PC-3 (cell line): ENCODE data around the gene FRMD5. TPM values are rescaled to one million over a fixed set of nuclear protein-coding genes. Genes with fewer than 3 reads are reported as not detected.

Source experiments
- ATAC-seq: fragments of 200-7000 bp; cut with Tn5 transposase; 2 replicates; pipeline ENCODE4 v1.9.1; 2020; ENCODE audit warnings: mild to moderate bottlenecking, moderate library complexity
- BruUV-seq: library from RNA; stranded (reverse); fragments of 400-500 nt; replicated peaks from 2 replicates; lab custom pipeline; 2021; lab: Mats Ljungman, UMichigan
- CTCF ChIA-PET: fragments of 300-600 bp; sonication (Branson Sonifier 250); formaldehyde crosslinking; loops from one replicate; lab custom pipeline; 2022; ENCODE audit warnings: antibody characterized with exemption; lab: Charles Lee
- POLR2A ChIA-PET: fragments of 300-600 bp; sonication (Branson Sonifier 250); formaldehyde crosslinking; loops from one replicate; lab custom pipeline; 2022; ENCODE audit warnings: antibody characterized with exemption; ENCODE audit not compliant: unreplicated experiment; lab: Charles Lee
- DNase-seq: peaks from one replicate; pipeline ENCODE4 v3.0.0-alpha.2; 2015
- H2AFZ ChIP-seq: fragments of 300-600 bp; sonication (generic); 2 replicates; pipeline ENCODE4 v1.6.0; 2016; ENCODE audit warnings: antibody characterized with exemption, low read length
- H3F3A ChIP-seq: fragments of 300-600 bp; sonication (generic); one replicate; pipeline ENCODE4 v1.6.0; 2017; ENCODE audit warnings: antibody characterized with exemption, low read length, control low read depth, mild to moderate bottlenecking; ENCODE audit not compliant: unreplicated experiment
- H3K27ac ChIP-seq: fragments of 300-600 bp; sonication (generic); 2 replicates; pipeline ENCODE4 v1.5.1; 2016; ENCODE audit warnings: mild to moderate bottlenecking, low read length
- H3K27me3 ChIP-seq: fragments of 300-600 bp; sonication (generic); 2 replicates; pipeline ENCODE4 v1.6.1; 2016; ENCODE audit warnings: low read length, mixed read lengths
- H3K36me3 ChIP-seq: fragments of 300-600 bp; sonication (generic); 2 replicates; pipeline ENCODE4 v1.6.1; 2016; ENCODE audit warnings: low read depth, mixed run types, low read length, mixed read lengths
- H3K4me1 ChIP-seq: fragments of 300-600 bp; sonication (generic); 2 replicates; pipeline ENCODE4 v1.5.1; 2016; ENCODE audit warnings: low read length; ENCODE audit not compliant: insufficient read depth
- H3K4me2 ChIP-seq: fragments of 300-600 bp; sonication (generic); 2 replicates; pipeline ENCODE4 v1.6.0; 2016; ENCODE audit warnings: low read length
- H3K4me3 ChIP-seq: fragments of 300-600 bp; sonication (generic); 2 replicates; pipeline ENCODE4 v1.5.1; 2016; ENCODE audit warnings: mild to moderate bottlenecking, low read length, mixed read lengths
- H3K79me2 ChIP-seq: fragments of 300-600 bp; sonication (generic); 2 replicates; pipeline ENCODE4 v1.6.1; 2017; ENCODE audit warnings: low read length, mixed read lengths
- H3K9ac ChIP-seq: fragments of 300-600 bp; sonication (generic); 2 replicates; pipeline ENCODE4 v1.6.0; 2016; ENCODE audit warnings: mild to moderate bottlenecking, low read length
- H3K9me2 ChIP-seq: fragments of 300-600 bp; sonication (generic); replicated peaks from 2 replicates; pipeline ENCODE4 v1.6.1; 2016; ENCODE audit warnings: mixed run types, low read length, mixed read lengths
- H3K9me3 ChIP-seq: fragments of 300-600 bp; sonication (generic); 2 replicates; pipeline ENCODE4 v1.6.1; 2016; ENCODE audit warnings: low read length, mixed read lengths
- H4K20me1 ChIP-seq: fragments of 300-600 bp; sonication (generic); 2 replicates; pipeline ENCODE4 v1.6.1; 2016; ENCODE audit warnings: low read length, mixed read lengths
- CTCF ChIP-seq: fragments of 300-600 bp; sonication (generic); conservative IDR thresholded peaks from 2 replicates; pipeline ENCODE4 v1.5.1; 2017; ENCODE audit warnings: antibody characterized with exemption, low read depth, mild to moderate bottlenecking, low read length
- EZH2 ChIP-seq: fragments of 300-600 bp; sonication (generic); IDR thresholded peaks from one replicate; pipeline ENCODE4 v1.6.1; 2017; ENCODE audit warnings: antibody characterized with exemption, mild to moderate bottlenecking, low read length; ENCODE audit not compliant: unreplicated experiment
- EZH2phosphoT487 ChIP-seq: fragments of 300-600 bp; sonication (generic); IDR thresholded peaks from 2 replicates; pipeline ENCODE4 v1.6.1; 2018; ENCODE audit warnings: mild to moderate bottlenecking, antibody characterized with exemption, low read length, borderline replicate concordance
- intact Hi-C: fragments of 100-400 bp; cut with micrococcal nuclease; formaldehyde crosslinking; loops from 2 replicates; pipeline ENCODE4 v1.9.0; 2023
- total RNA-seq: library from RNA; depleted of rRNA; stranded (reverse); fragments of >200 nt; gene quantifications from 2 replicates; pipeline ENCODE4 v1.2.3, GENCODE V29; 2014

FRMD5 gene
- total RNA-seq, 1 experiment from 2014 or later, result 8.7 TPM

GRCh38 chr15:44149224-44149623 lies 45.8 kb downstream of the FRMD5 start:
- BruUV-seq, result no TSS peak
- Histone ChIP-seq H3K9ac (no peak overlapping the region), H3F3A (peaks cover 5% of the 10 kb centered on the region), H3K9me3 (no peaks in the 10 kb centered on the region), H3K4me2 (peak overlapping the region; percentile 64), H3K4me3 (no peak overlapping the region), H2AFZ (no peak overlapping the region), H3K27ac (peak overlapping the region; percentile 34; the same call in 1 of the 2 replicates), H3K79me2 (peaks cover 6% of the 10 kb centered on the region; the same call in 1 of the 2 replicates), H4K20me1 (no peaks in the 10 kb centered on the region), H3K4me1 (peaks cover 28% of the 10 kb centered on the region), H3K36me3 (no peaks in the 10 kb centered on the region), H3K27me3 (no peaks in the 10 kb centered on the region), H3K9me2 (no peaks in the 10 kb centered on the region)
- ChIA-PET CTCF (no interaction called here), POLR2A (no interaction called here)
- intact Hi-C loops, result no loop called here
- DNase-seq, result no peak
- TF ChIP-seq EZH2, result no peak
- TF ChIP-seq EZH2phosphoT487, result no peak
- no peak for TF ChIP-seq CTCF
- ATAC-seq, result no peak

DNA sequence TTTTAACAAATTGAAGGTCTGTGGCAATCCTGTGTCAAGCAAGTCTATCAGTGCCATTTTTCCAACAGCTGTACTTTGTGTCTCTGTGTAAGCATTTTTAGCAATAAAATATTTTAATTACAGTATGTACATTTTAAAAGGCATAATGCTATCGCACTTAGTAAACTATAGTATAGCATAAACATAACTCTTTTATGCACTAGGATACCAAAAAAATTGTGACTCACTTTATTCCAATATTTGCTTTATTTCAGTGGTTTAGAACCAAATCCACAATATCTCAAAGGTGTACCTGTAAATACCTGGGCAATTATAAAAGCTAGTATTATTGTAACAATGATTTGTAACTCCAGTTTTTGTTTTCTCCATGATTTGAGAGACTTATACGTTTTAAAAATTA lies 46.5 kb downstream of the FRMD5 start:
- no peaks in the 10 kb centered on the region for H3K9me2 ChIP-seq
- no peaks in the 10 kb centered on the region for H4K20me1 ChIP-seq
- H3F3A ChIP-seq, result peaks cover 5% of the 10 kb centered on the region
- no peaks in the 10 kb centered on the region for H3K36me3 ChIP-seq
- no peak overlapping the region for H3K4me3 ChIP-seq
- H3K27me3 ChIP-seq, result no peaks in the 10 kb centered on the region
- H3K9ac ChIP-seq, result no peak overlapping the region
- no peaks in the 10 kb centered on the region for H3K9me3 ChIP-seq
- intact Hi-C loops, result no loop called here
- peak overlapping the region; percentile 64 for H3K4me2 ChIP-seq
- ChIA-PET CTCF (no interaction called here), POLR2A (no interaction called here)
- H3K27ac ChIP-seq, result peak overlapping the region; percentile 34; the same call in 1 of the 2 replicates
- ATAC-seq (peak; percentile 83), DNase-seq (peak; percentile 72)
- no peak for TF ChIP-seq CTCF
- BruUV-seq, result no TSS peak
- H3K4me1 ChIP-seq, result peaks cover 27% of the 10 kb centered on the region
- no peak overlapping the region for H2AFZ ChIP-seq
- H3K79me2 ChIP-seq, result peaks cover 6% of the 10 kb centered on the region; the same call in 1 of the 2 replicates

GRCh38 chr15:44147636-44148035 lies 47.4 kb downstream of the FRMD5 start:
- BruUV-seq, result no TSS peak
- ChIA-PET CTCF (no interaction called here), POLR2A (no interaction called here)
- Histone ChIP-seq H3K4me1 (peaks cover 27% of the 10 kb centered on the region), H2AFZ (no peak overlapping the region), H3K36me3 (no peaks in the 10 kb centered on the region), H3K4me3 (no peak overlapping the region), H3K9ac (no peak overlapping the region), H3K9me3 (no peaks in the 10 kb centered on the region), H3K27ac (no peak overlapping the region), H3K27me3 (no peaks in the 10 kb centered on the region), H3K4me2 (no peak overlapping the region), H3K9me2 (no peaks in the 10 kb centered on the region), H3K79me2 (peaks cover 6% of the 10 kb centered on the region; the same call in 1 of the 2 replicates), H4K20me1 (no peaks in the 10 kb centered on the region), H3F3A (peaks cover 5% of the 10 kb centered on the region)
- DNase-seq (no peak), ATAC-seq (no peak)
- TF ChIP-seq EZH2phosphoT487 (no peak), EZH2 (no peak), CTCF (no peak)
- intact Hi-C loops, result no loop called here
